ENCODE data around the gene SH3PXD2A.

The SH3PXD2A gene

DNA sequence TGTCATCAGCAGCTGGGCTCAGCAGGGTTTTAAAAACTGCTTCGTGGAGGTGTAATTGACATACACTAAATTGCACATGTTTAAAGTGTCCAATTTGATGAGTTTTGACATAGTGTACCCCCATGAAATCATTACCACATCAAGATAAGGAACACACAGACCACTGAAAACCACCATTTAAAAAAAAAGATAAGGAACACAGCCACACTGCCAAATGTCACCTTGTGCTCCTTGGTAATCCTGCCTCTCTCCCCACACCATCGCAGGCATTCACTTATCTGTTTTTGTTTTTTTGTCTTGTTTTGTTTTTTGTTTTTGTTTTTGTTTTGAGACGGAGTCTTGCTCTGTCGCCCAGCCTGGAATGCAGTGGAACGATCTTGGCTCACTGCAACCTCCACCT lies 286.9 kb downstream of the SH3PXD2A start:
- H3K27ac ChIP-seq = no peak overlapping the region
- TF ChIP-seq, protein P1, sequence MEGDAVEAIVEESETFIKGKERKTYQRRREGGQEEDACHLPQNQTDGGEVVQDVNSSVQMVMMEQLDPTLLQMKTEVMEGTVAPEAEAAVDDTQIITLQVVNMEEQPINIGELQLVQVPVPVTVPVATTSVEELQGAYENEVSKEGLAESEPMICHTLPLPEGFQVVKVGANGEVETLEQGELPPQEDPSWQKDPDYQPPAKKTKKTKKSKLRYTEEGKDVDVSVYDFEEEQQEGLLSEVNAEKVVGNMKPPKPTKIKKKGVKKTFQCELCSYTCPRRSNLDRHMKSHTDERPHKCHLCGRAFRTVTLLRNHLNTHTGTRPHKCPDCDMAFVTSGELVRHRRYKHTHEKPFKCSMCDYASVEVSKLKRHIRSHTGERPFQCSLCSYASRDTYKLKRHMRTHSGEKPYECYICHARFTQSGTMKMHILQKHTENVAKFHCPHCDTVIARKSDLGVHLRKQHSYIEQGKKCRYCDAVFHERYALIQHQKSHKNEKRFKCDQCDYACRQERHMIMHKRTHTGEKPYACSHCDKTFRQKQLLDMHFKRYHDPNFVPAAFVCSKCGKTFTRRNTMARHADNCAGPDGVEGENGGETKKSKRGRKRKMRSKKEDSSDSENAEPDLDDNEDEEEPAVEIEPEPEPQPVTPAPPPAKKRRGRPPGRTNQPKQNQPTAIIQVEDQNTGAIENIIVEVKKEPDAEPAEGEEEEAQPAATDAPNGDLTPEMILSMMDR (conservative IDR thresholded peaks at IDR 0.05) = no peak

DNA sequence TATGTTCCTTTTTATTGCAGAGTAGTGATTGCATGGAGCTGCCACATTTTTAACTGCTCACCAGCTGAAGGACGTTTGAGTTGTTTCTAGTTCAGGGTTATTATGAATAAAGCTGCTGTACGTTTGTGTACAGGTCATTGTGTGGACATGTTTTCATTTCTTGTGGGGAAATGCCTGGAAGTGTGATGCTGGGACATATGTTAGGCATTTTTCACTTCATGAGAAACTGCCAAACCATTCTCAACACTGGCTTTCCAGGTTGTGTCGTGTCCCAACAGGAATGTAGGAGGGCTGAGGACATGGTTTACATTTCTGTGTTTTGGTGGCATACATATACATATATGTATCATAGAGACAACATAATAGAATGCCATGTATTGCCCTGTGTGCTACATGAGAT lies 288.8 kb downstream of the SH3PXD2A start:
- H3K27ac ChIP-seq = no peak overlapping the region
- TF ChIP-seq, protein P1 (conservative IDR thresholded peaks at IDR 0.05) = no peak
- no peak for TF ChIP-seq ZFX (IDR thresholded peaks at IDR 0.05)

DNA sequence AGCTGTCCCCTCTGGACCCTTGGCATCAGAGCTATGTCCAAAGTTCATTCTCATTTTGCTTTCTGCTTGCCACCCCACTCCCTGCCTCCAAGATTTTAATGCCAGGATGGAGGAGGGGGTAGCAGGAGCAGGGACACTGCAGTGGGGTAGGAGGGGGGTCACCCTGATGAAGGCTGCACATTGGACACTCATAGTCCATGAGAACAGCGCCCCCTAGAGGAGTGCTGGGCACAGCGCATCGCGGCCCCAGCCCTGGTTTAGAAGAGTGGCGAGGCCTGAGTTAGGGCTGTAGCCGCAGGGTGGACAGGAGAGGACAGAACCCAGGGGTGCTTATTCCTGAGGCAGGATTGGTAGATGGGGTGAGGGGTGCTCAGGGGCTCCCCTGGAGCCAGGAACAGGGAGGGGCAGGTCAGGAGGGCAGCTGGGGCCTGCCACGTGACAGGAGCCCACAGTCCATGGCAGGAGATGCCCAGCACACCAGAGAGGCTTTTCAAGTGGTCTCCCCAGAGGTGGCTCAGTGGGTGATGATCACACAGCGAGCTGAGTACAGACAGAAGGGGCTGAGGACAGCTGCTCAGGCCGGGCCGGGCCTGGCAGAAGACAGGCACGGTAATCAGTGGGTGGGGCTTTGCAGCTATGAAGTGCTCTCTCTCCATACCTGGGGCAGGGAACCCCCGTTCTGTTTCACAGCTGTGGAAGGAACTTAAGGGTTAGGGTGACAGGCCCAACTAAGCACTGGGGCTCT lies 290.4 kb downstream of the SH3PXD2A start:
- H3K27ac ChIP-seq = no peak overlapping the region
- TF ChIP-seq ZFX (IDR thresholded peaks at IDR 0.05) = no peak
- TF ChIP-seq, protein P1 (conservative IDR thresholded peaks at IDR 0.05) = peak; percentile 86

DNA sequence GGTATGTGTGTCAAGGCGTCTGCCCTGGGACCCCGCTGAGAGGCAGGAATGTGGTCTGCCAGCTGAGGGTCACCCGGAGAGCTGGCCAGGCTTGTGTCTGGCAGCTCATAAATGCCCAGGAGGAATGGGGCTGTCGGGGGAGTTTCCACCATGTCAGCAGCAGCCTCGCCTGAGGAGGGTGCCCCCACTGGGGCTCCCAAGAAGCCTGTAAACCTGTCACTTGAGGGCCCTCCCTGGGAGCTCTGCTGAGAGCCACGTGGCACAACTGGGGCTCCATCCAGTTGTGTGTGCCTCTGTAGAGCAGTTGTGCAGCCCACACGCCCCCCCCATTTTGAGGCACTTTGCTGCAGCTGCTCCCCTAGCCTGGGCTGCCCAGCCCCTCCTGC lies 291.3 kb downstream of the SH3PXD2A start:
- H3K27ac ChIP-seq = no peak overlapping the region
- TF ChIP-seq, protein P1 (conservative IDR thresholded peaks at IDR 0.05) = no peak
- no peak for TF ChIP-seq ZFX (IDR thresholded peaks at IDR 0.05)

DNA sequence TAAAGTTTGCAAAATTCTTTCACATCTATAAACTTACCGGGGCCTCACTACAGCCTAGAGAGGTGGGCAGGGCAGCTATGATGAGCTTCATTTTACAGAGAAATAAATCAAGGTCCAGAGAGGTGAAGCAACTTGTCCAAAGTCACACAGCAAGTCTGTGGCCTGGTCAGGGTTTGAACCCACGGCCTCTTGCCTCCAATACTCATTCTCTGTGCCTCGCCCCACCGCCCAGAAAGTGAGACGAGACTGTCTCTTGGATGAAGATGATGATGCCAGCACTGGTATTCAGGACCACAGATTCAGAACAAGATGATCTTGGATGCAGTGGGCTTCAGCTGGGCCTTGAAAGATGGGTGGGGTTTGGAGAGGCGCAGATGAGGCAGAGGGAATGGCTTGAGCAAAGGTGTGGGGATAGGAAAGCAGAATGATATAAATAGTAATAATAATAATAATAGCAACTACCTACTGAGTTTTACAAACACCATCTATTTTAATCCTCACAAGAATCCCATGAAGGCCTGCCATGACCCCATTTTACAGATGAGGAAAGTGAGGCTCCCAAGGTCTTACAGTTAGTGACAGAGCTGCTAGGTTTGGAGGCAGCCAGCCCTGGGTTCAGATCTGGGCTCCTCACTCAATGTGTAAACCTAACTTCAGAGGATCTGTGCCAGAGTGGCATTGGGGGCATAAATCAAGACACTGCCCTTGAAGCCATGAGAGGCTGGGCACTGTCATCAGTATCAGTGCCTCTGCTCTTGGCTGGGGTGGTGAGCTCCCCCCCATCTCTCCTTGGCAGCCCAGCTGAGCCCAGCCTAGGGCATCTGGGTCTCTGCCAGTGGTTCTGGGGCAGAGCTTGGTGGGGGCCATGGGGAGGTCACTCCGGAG lies 291.9 kb downstream of the SH3PXD2A start:
- no peak for TF ChIP-seq ZFX (IDR thresholded peaks at IDR 0.05)
- TF ChIP-seq, protein P1 (conservative IDR thresholded peaks at IDR 0.05) = no peak
- H3K27ac ChIP-seq = no peak overlapping the region

DNA sequence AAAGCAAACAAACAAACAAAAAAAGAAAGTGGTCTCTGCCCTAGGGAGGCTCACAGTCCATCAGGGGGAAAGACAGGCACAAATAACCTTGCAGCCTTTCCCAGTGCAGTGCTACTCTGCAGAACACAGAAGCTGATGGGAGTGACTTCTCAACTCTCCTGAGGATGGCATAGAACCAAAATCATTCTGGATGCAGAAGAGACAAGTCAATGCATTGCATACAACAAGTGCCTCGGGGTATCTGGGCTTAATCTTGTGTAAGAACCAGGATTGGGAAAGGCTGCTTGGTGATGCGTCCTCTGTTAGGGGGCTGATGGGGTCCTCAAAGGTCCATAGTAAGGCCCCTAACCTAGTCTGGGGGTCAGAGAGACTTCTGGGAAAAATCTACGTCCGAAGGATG lies 293.0 kb downstream of the SH3PXD2A start:
- TF ChIP-seq, protein P1 (conservative IDR thresholded peaks at IDR 0.05) = no peak
- TF ChIP-seq ZFX (IDR thresholded peaks at IDR 0.05) = no peak
- H3K27ac ChIP-seq = no peak overlapping the region

DNA sequence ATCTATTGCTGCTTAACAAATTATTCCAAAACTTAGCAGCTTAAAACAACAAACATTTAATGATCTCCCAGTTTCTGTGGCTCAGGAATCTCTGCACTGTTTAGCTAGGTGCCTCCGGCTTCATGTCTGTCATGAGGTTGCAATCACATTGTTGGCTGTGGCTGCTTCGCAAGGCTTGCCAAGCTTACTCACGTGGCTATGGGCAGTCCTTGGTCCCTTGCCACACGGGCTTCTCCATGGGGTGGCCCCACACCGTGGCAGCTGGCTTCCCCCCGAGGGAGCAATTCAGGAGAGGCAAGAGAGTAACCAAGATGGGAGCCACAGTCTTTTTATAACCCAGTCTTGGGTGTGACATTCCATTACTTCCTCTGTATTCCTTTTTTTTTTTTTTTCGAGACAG lies 294.5 kb downstream of the SH3PXD2A start:
- no peak overlapping the region for H3K27ac ChIP-seq
- no peak for TF ChIP-seq ZFX (IDR thresholded peaks at IDR 0.05)
- TF ChIP-seq, protein P1 (conservative IDR thresholded peaks at IDR 0.05) = no peak

Measured in C4-2B (cell line).